Testis (tissue), 3 donors: Measurements from ENCODE around the gene NLRC5. TPM values are rescaled to one million over a fixed set of nuclear protein-coding genes. Genes with fewer than 3 reads are reported as not detected.

Experiments
- DNase-seq: peaks from one replicate; pipeline ENCODE4 v3.0.0-alpha.2; 2019
- H3K27ac ChIP-seq, 2 donors: fragments of 200-600 bp; sonication (generic); one replicate each; pipeline ENCODE4 v1.5.1; 2019
- H3K27me3 ChIP-seq: fragments of 200-600 bp; sonication (generic); one replicate; pipeline ENCODE4 v1.5.1; 2019
- H3K36me3 ChIP-seq: fragments of 200-600 bp; sonication (generic); one replicate; pipeline ENCODE4 v1.5.1; 2017; ENCODE audit warnings: low read depth; ENCODE audit errors: missing control alignments
- H3K4me1 ChIP-seq: fragments of 200-600 bp; sonication (generic); one replicate; pipeline ENCODE4 v1.5.1; 2019
- H3K4me3 ChIP-seq, 2 donors: fragments of 200-600 bp; sonication (generic); one replicate each; pipeline ENCODE4 v1.5.1; 2017 to 2019
- H3K9me3 ChIP-seq: fragments of 200-600 bp; sonication (generic); one replicate; pipeline ENCODE4 v1.5.1; 2017
- CTCF ChIP-seq, 3 experiments: fragments of 450-650 bp in 2 of 3; fragments of 200-600 bp in 1 of 3; sonication (generic) in 1 of 3; IDR thresholded peaks; one replicate each; pipeline ENCODE4 v1.5.1; 2016 to 2019; ENCODE audit warnings: antibody characterized with exemption in 3 of 3, mild to moderate bottlenecking in 2 of 3, moderate library complexity in 1 of 3
- POLR2A ChIP-seq: fragments of 450-650 bp; IDR thresholded peaks from one replicate; pipeline ENCODE4 v1.6.1; 2017; ENCODE audit warnings: antibody characterized with exemption, mild to moderate bottlenecking, moderate library complexity
- WGBS, 2 donors: methylation state at CpG; one replicate each; pipeline ENCODE4 v1.1.5; 2018; 5-methylcytosine and 5-hydroxymethylcytosine counted together
- intact Hi-C: fragments of 100-400 bp; cut with DNase I; formaldehyde crosslinking; loops from one replicate; pipeline ENCODE4 v1.15.1; 2023; ENCODE audit warnings: low total_unique reads
- polyA plus RNA-seq: library from polyadenylated mRNA; stranded (reverse); fragments of 350-450 nt; fragmentation: Illumina TruSeq; extraction: RNeasy Lipid Tissue Mini Kit (QIAGEN cat#74804); gene quantifications from one replicate; pipeline ENCODE4 v1.2.3, GENCODE V29; 2014; ENCODE audit warnings: low read depth, low replicate concordance; ENCODE audit not compliant: insufficient read depth
- total RNA-seq, 2 donors: library from RNA; depleted of rRNA; stranded (reverse); fragments of >200 nt; gene quantifications; one replicate each; pipeline ENCODE4 v1.2.3, GENCODE V29; 2016

Gene NLRC5
- total and polyA plus RNA-seq, 3 donors from 2014 or later = 10.3 to 14.9 (median 12.0) TPM

- no peak overlapping the region for H3K4me3 ChIP-seq
- intact Hi-C loops = no loop called here
- H3K9me3 ChIP-seq = no peaks in the 10 kb centered on the region
- H3K27ac ChIP-seq = no peak overlapping the region
- TF ChIP-seq POLR2A (no peak), CTCF (IDR thresholded peaks at IDR 0.05) (no peak)
- peaks cover 5% of the 10 kb centered on the region for H3K4me1 ChIP-seq
- H3K36me3 ChIP-seq = no peaks in the 10 kb centered on the region
- WGBS, 2 donors = 87 to 89% methylated on average over 11 to 12 of the region's 12 CpGs
- no peak for DNase-seq
- H3K27me3 ChIP-seq = no peaks in the 10 kb centered on the region
Observed at GRCh38 chr16:57041182-57042156, 52.1 kb downstream of the NLRC5 start.

GRCh38 chr16:57042157-57043111, 53.1 kb downstream of the NLRC5 start:
- Histone ChIP-seq H3K27ac (no peak overlapping the region), H3K36me3 (no peaks in the 10 kb centered on the region), H3K9me3 (no peaks in the 10 kb centered on the region), H3K27me3 (no peaks in the 10 kb centered on the region), H3K4me3 (no peak overlapping the region), H3K4me1 (peaks cover 5% of the 10 kb centered on the region)
- 82 to 86% methylated on average over 9 to 14 of the region's 14 CpGs for WGBS, 2 donors
- TF ChIP-seq POLR2A (no peak), CTCF (IDR thresholded peaks at IDR 0.05) (no peak)
- intact Hi-C loops = no loop called here
- DNase-seq = no peak

GRCh38 chr16:57043248-57043647, 53.9 kb downstream of the NLRC5 start:
- Histone ChIP-seq H3K36me3 (no peaks in the 10 kb centered on the region), H3K27ac (no peak overlapping the region), H3K27me3 (no peaks in the 10 kb centered on the region), H3K4me1 (peaks cover 5% of the 10 kb centered on the region), H3K9me3 (no peaks in the 10 kb centered on the region), H3K4me3 (no peak overlapping the region)
- intact Hi-C loops = no loop called here
- TF ChIP-seq POLR2A (no peak), CTCF (IDR thresholded peaks at IDR 0.05) (no peak)
- no peak for DNase-seq
- 80 to 95% methylated on average over 9 of the region's 9 CpGs for WGBS, 2 donors

- Histone ChIP-seq H3K4me1 (peaks cover 5% of the 10 kb centered on the region), H3K4me3 (no peak overlapping the region), H3K27ac (no peak overlapping the region), H3K27me3 (no peaks in the 10 kb centered on the region), H3K36me3 (no peaks in the 10 kb centered on the region), H3K9me3 (no peaks in the 10 kb centered on the region)
- WGBS, 2 donors = 80 to 83% methylated on average over 11 to 12 of the region's 12 CpGs
- TF ChIP-seq POLR2A = no peak
- TF ChIP-seq CTCF (IDR thresholded peaks at IDR 0.05) = no peak
- intact Hi-C loops = no loop called here
- DNase-seq = no peak
Observed at GRCh38 chr16:57044931-57045693, 55.8 kb downstream of the NLRC5 start.
